IMR-90 (cell line): ENCODE results near the gene TIA1. TPM values are rescaled to one million over a fixed set of nuclear protein-coding genes. Genes with fewer than 3 reads are reported as not detected.

ENCODE experiments used
- ATAC-seq: fragments of 200-7000 bp; cut with Tn5 transposase; 2 replicates; pipeline ENCODE4 v1.9.1; 2020; ENCODE audit warnings: low read depth, mild to moderate bottlenecking, moderate library complexity
- BruUV-seq: library from RNA; stranded (reverse); fragments of 400-500 nt; replicated peaks from 2 replicates; lab custom pipeline; 2021; lab: Mats Ljungman, UMichigan
- CTCF ChIA-PET: fragments of 300-600 bp; formaldehyde crosslinking; extraction: SDS; loops from one replicate; lab custom pipeline; 2021; ENCODE audit warnings: antibody characterized with exemption; lab: Yijun Ruan, JAX
- POLR2A ChIA-PET: fragments of 300-600 bp; sonication (Branson Sonifier 250); formaldehyde crosslinking; loops from one replicate; lab custom pipeline; 2022; ENCODE audit warnings: antibody characterized with exemption; ENCODE audit not compliant: unreplicated experiment; lab: Charles Lee
- DNase-seq: peaks from one replicate; pipeline ENCODE4 v3.0.0; 2013
- H2AFZ ChIP-seq: replicated peaks from 2 replicates; pipeline ENCODE3; 2013; ENCODE audit warnings: low read length, mild to moderate bottlenecking; ENCODE audit not compliant: poor library complexity
- H2AK5ac ChIP-seq: 2 replicates; pipeline ENCODE4 v1.6.1; 2013; ENCODE audit warnings: low read depth, low read length, inconsistent platforms
- H2AK9ac ChIP-seq: replicated peaks from 2 replicates; pipeline ENCODE3; 2013; ENCODE audit warnings: mild to moderate bottlenecking, low read depth, low read length, moderate library complexity; ENCODE audit not compliant: poor library complexity
- H2BK120ac ChIP-seq: 2 replicates; pipeline ENCODE4 v1.6.1; 2013; ENCODE audit warnings: low read depth, low read length, inconsistent platforms
- H2BK15ac ChIP-seq: 3 replicates; pipeline ENCODE4 v1.6.1; 2013; ENCODE audit warnings: low read depth, low read length, inconsistent platforms
- H2BK20ac ChIP-seq: 2 replicates; pipeline ENCODE4 v1.6.1; 2013; ENCODE audit warnings: low read depth, mild to moderate bottlenecking, inconsistent platforms, low read length, moderate library complexity
- H2BK5ac ChIP-seq: 2 replicates; pipeline ENCODE4 v1.6.1; 2013; ENCODE audit warnings: mild to moderate bottlenecking, low read depth, low read length, inconsistent platforms; ENCODE audit not compliant: poor library complexity, severe bottlenecking
- H3K14ac ChIP-seq: replicated peaks from 2 replicates; pipeline ENCODE4 v1.6.1; 2013; ENCODE audit warnings: low read depth, low read length, inconsistent platforms
- H3K18ac ChIP-seq: 2 replicates; pipeline ENCODE4 v1.6.1; 2013; ENCODE audit warnings: low read depth, low read length, control low read depth
- H3K23ac ChIP-seq: 2 replicates; pipeline ENCODE4 v1.6.1; 2013; ENCODE audit warnings: low read depth, low read length, inconsistent platforms
- H3K27ac ChIP-seq: 2 replicates; pipeline ENCODE4 v1.5.1; 2013; ENCODE audit warnings: mild to moderate bottlenecking, control low read depth, low read length; ENCODE audit not compliant: insufficient read depth
- H3K27me3 ChIP-seq: 2 replicates; pipeline ENCODE4 v1.6.1; 2013; ENCODE audit warnings: low read length; ENCODE audit not compliant: control insufficient read depth, insufficient read depth
- H3K36me3 ChIP-seq: 2 replicates; pipeline ENCODE4 v1.6.1; 2013; ENCODE audit warnings: low read length, mixed read lengths; ENCODE audit not compliant: control insufficient read depth, insufficient read depth
- H3K4ac ChIP-seq: 2 replicates; pipeline ENCODE4 v1.6.1; 2013; ENCODE audit warnings: low read depth, low read length, inconsistent platforms
- H3K4me1 ChIP-seq: 2 replicates; pipeline ENCODE4 v1.6.1; 2013; ENCODE audit warnings: low read length, mixed read lengths; ENCODE audit not compliant: control insufficient read depth, insufficient read depth
- H3K4me2 ChIP-seq: 2 replicates; pipeline ENCODE4 v1.6.1; 2013; ENCODE audit warnings: low read depth, mild to moderate bottlenecking, control low read depth, low read length, moderate library complexity
- H3K4me3 ChIP-seq: 2 replicates; pipeline ENCODE4 v1.5.1; 2013; ENCODE audit warnings: low read depth, mild to moderate bottlenecking, control low read depth, low read length, moderate library complexity; ENCODE audit not compliant: insufficient read depth
- H3K56ac ChIP-seq: 2 replicates; pipeline ENCODE4 v1.6.1; 2013; ENCODE audit warnings: low read length, inconsistent platforms; ENCODE audit not compliant: insufficient read depth; ENCODE audit errors: extremely low read depth
- H3K79me1 ChIP-seq, 2 experiments: 2 replicates each; pipeline ENCODE4 v1.6.1; 2013; ENCODE audit warnings: low read length in 2 of 2, inconsistent platforms in 1 of 2, low read depth in 1 of 2
- H3K9ac ChIP-seq: 2 replicates; pipeline ENCODE4 v1.6.1; 2013; ENCODE audit warnings: low read depth, low read length, control low read depth
- H3K9me1 ChIP-seq: 2 replicates; pipeline ENCODE4 v1.6.1; 2013; ENCODE audit warnings: low read length, inconsistent platforms; ENCODE audit not compliant: insufficient read depth
- H3K9me3 ChIP-seq: 2 replicates; pipeline ENCODE4 v1.6.1; 2013; ENCODE audit warnings: low read length; ENCODE audit not compliant: control insufficient read depth, insufficient read depth
- H4K20me1 ChIP-seq: 2 replicates; pipeline ENCODE4 v1.6.1; 2013; ENCODE audit warnings: low read length, inconsistent platforms; ENCODE audit not compliant: insufficient read depth
- H4K5ac ChIP-seq: 2 replicates; pipeline ENCODE4 v1.6.1; 2013; ENCODE audit warnings: mild to moderate bottlenecking, low read depth, low read length, control low read depth
- H4K8ac ChIP-seq, 2 experiments: 2 replicates each; pipeline ENCODE4 v1.6.1; 2013; ENCODE audit warnings: low read depth in 2 of 2, low read length in 2 of 2, control low read depth in 1 of 2, inconsistent platforms in 1 of 2
- H4K91ac ChIP-seq: 2 replicates; pipeline ENCODE4 v1.6.1; 2013; ENCODE audit warnings: low read depth, low read length, inconsistent platforms; ENCODE audit not compliant: insufficient read depth
- BHLHE40 ChIP-seq: fragments of 150-350 bp; IDR thresholded peaks from 2 replicates; pipeline ENCODE4 v1.6.1; 2016; ENCODE audit warnings: mild to moderate bottlenecking, low read depth, low read length
- CEBPB ChIP-seq: IDR thresholded peaks from 2 replicates; pipeline ENCODE4 v1.6.1; 2012; ENCODE audit warnings: low read depth, low read length, improper control_type of control experiment
- CHD1 ChIP-seq: IDR thresholded peaks from 2 replicates; pipeline ENCODE4 v1.6.1; 2012; ENCODE audit warnings: low read depth, low read length, improper control_type of control experiment
- MAFK ChIP-seq: IDR thresholded peaks from 2 replicates; pipeline ENCODE4 v1.6.1; 2012; ENCODE audit warnings: low read depth, low read length, improper control_type of control experiment
- MAZ ChIP-seq: IDR thresholded peaks from 2 replicates; pipeline ENCODE4 v1.6.1; 2012; ENCODE audit warnings: low read depth, mild to moderate bottlenecking, low read length, improper control_type of control experiment, moderate library complexity, borderline replicate concordance
- MXI1 ChIP-seq: IDR thresholded peaks from 2 replicates; pipeline ENCODE4 v1.6.1; 2012; ENCODE audit warnings: low read depth, mild to moderate bottlenecking, low read length, moderate library complexity, borderline replicate concordance
- NFE2L2 ChIP-seq: fragments of 150-350 bp; IDR thresholded peaks from 2 replicates; pipeline ENCODE4 v1.6.1; 2016; ENCODE audit warnings: low read depth, mild to moderate bottlenecking, low read length
- POLR2A ChIP-seq: IDR thresholded peaks from 2 replicates; pipeline ENCODE4 v1.6.1; 2012; ENCODE audit warnings: mild to moderate bottlenecking, low read depth, low read length
- RAD21 ChIP-seq: IDR thresholded peaks from 2 replicates; pipeline ENCODE4 v1.6.1; 2012; ENCODE audit warnings: low read length, improper control_type of control experiment
- RCOR1 ChIP-seq: IDR thresholded peaks from 2 replicates; pipeline ENCODE4 v1.6.1; 2012; ENCODE audit warnings: mild to moderate bottlenecking, low read length, improper control_type of control experiment; ENCODE audit not compliant: insufficient replicate concordance
- WGBS, 2 experiments: methylation state at CpG; one replicate each; pipeline versions ENCODE4 v1.1.5 to v1.1.7; 2013; ENCODE audit warnings: missing lambda C conversion rate in 2 of 2; ENCODE audit not compliant: insufficient read length in 1 of 2; ENCODE audit errors: extremely low coverage in 2 of 2; 5-methylcytosine and 5-hydroxymethylcytosine counted together
- dilution Hi-C: fragments of 300-500 bp; cut with HindIII; formaldehyde crosslinking; loops from one replicate; pipeline ENCODE4 v1.14.3; 2018; ENCODE audit warnings: low sequenced_read_pairs; ENCODE audit not compliant: unreplicated experiment
- in situ Hi-C: fragments of 300-500 bp; cut with MboI; formaldehyde crosslinking; loops from 3 replicates; pipeline ENCODE4 v1.14.3; 2019; ENCODE audit warnings: low sequenced_read_pairs, inconsistent platforms, mixed read lengths
- intact Hi-C: fragments of 100-400 bp; cut with micrococcal nuclease; formaldehyde crosslinking; loops from 2 replicates; pipeline ENCODE4 v1.10.0; 2022
- polyA plus RNA-seq, 3 experiments: library from polyadenylated mRNA; depleted of rRNA; stranded (reverse); fragments of >200 nt; gene quantifications; 2 replicates each; pipeline ENCODE4 v1.2.3, GENCODE V29; 2012; ENCODE audit warnings: low replicate concordance in 1 of 3
- total RNA-seq: library from RNA; depleted of rRNA; stranded (reverse); fragments of >200 nt; gene quantifications from 2 replicates; pipeline ENCODE4 v1.2.3, GENCODE V29; 2012
- TF ChIP-seq, protein P1 (sequence below): fragments of 150-350 bp; IDR thresholded peaks from 2 replicates; pipeline ENCODE4 v1.6.1; 2016; ENCODE audit warnings: low read depth, mild to moderate bottlenecking, low read length, moderate library complexity, borderline replicate concordance
- TF ChIP-seq, protein P2 (sequence below): fragments of 150-350 bp; IDR thresholded peaks from 2 replicates; pipeline ENCODE4 v1.6.1; 2017; ENCODE audit warnings: mild to moderate bottlenecking, antibody characterized with exemption, low read length, low read depth

The TIA1 gene
- total and polyA plus RNA-seq, 2 of the 4 experiments (the other 2 are of a cell fraction) = 72.7 to 103 TPM

DNA sequence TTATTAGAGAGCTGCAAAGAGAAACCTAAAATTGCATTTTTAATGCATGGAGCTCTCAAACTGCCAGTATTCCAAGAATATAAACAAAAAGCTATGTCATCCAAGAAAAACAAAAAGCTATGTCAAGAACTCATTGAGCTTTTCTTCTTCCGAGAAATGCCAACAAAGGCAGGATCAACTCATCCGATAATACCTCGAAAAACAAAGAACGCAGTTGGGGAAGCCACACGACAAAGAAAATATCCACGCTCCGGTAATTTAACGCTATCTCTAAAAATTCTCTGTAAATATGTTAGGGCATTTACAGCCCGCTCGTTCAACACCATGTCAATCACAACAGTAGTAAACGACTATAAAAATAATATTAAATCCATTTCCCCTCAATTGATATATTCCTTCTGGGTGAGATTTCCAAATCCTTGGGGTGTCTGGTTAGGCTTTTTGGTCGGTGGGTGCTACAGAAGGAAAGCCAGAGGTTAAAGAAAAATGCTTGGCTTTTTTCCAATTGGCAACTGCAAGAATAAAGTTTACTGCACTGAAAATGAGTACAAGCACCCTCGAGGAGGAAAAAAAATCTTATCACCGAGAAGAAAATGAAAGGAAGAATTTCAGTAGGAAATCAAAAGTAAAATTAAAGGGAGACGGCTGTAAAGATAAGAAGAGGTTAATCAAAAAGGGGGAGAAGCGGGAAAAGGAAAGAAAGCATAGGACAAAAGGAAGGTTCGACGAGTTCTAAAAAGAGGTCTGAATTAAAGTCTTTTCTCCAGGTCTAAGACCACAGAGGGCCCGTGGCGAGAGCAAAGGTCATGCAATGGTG is 856 bp downstream of the TIA1 start:
- Histone ChIP-seq H3K23ac (peak overlapping the region; percentile 94), H3K9me1 (peaks cover 2% of the 10 kb centered on the region; the same call in 1 of the 2 replicates), H2BK120ac (peak overlapping the region; percentile 72), H3K27ac (peak overlapping the region; percentile 96), H4K91ac (peak overlapping the region; percentile 98), H4K20me1 (peaks cover 42% of the 10 kb centered on the region), H3K4me2 (peak overlapping the region; percentile 96), H2BK20ac (peak overlapping the region; percentile 0), H4K5ac (peak overlapping the region; percentile 96), H3K4me1 (peaks cover 3% of the 10 kb centered on the region; the same call in 1 of the 2 replicates), H3K9me3 (no peaks in the 10 kb centered on the region), H2BK5ac (peak overlapping the region; percentile 94), H3K27me3 (no peaks in the 10 kb centered on the region), H3K14ac (peak overlapping the region; percentile 99), H3K4me3 (peak overlapping the region; percentile 84), H4K8ac (peak overlapping the region; percentile 97 to 99), H3K18ac (peak overlapping the region; percentile 81), H2AK5ac (peak overlapping the region; percentile 100), H3K79me1 (peaks cover 3 to 12% of the 10 kb centered on the region in 2 experiments; a peak in 2 of 4 replicates), H3K9ac (peak overlapping the region; percentile 99), H2BK15ac (peak overlapping the region; percentile 11; the same call in 1 of the 3 replicates), H3K4ac (peak overlapping the region; percentile 97), H3K56ac (peak overlapping the region; percentile 97), H3K36me3 (no peaks in the 10 kb centered on the region), H2AFZ (peak overlapping the region; percentile 95), H2AK9ac (peak overlapping the region; percentile 99)
- no TSS peak for BruUV-seq
- no peak for TF ChIP-seq POLR2A
- TF ChIP-seq RCOR1 = no peak
- TF ChIP-seq, protein P1, sequence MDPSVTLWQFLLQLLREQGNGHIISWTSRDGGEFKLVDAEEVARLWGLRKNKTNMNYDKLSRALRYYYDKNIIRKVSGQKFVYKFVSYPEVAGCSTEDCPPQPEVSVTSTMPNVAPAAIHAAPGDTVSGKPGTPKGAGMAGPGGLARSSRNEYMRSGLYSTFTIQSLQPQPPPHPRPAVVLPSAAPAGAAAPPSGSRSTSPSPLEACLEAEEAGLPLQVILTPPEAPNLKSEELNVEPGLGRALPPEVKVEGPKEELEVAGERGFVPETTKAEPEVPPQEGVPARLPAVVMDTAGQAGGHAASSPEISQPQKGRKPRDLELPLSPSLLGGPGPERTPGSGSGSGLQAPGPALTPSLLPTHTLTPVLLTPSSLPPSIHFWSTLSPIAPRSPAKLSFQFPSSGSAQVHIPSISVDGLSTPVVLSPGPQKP = no peak
- no peak for TF ChIP-seq BHLHE40
- TF ChIP-seq MAZ = no peak
- TF ChIP-seq CEBPB = no peak
- TF ChIP-seq MAFK = no peak
- TF ChIP-seq, protein P2, sequence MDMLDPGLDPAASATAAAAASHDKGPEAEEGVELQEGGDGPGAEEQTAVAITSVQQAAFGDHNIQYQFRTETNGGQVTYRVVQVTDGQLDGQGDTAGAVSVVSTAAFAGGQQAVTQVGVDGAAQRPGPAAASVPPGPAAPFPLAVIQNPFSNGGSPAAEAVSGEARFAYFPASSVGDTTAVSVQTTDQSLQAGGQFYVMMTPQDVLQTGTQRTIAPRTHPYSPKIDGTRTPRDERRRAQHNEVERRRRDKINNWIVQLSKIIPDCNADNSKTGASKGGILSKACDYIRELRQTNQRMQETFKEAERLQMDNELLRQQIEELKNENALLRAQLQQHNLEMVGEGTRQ = no peak
- no peak for TF ChIP-seq CHD1
- no peak for TF ChIP-seq NFE2L2
- no peak for TF ChIP-seq MXI1
- TF ChIP-seq RAD21 = no peak
- ChIA-PET POLR2A (interaction anchor here (0.6 to 0.7 kb wide), 3 partner anchors 10 to 35 kb away, joined by 4 to 7 read pairs (median 5); partner anchors contain the start of gene PCYOX1), CTCF (no interaction called here)
- dilution Hi-C loops = no loop called here
- intact Hi-C loops = loop anchor here (2.0 to 5.0 kb wide), 2 partner anchors 33 to 160 kb away; partner anchors contain the start of gene PCBP1
- 0% methylated on average over 2 of the region's 20 CpGs; no CpG with 5 or more reads in 1 of the 2 experiments for WGBS, 2 experiments
- in situ Hi-C loops = loop anchor here (25.0 kb wide), 1 partner anchor 335 kb away; the partner anchor contains the start of gene MXD1
- ATAC-seq = no peak
- peak; percentile 19 for DNase-seq
